ENCODE data around the gene HORMAD2. TPM values are rescaled to one million over a fixed set of nuclear protein-coding genes. Genes with fewer than 3 reads are reported as not detected.

HORMAD2 gene
- total RNA-seq (2021) (0.20 TPM in 1 of 2 replicates, not detected in the other), Bru-seq, nascent RNA (percentile 17 among the genes with signal in this experiment), BruChase-seq, experiment 1, labeled RNA remaining after a 2-hour chase (percentile 19 among the genes with signal in this experiment), BruChase-seq, experiment 2, labeled RNA remaining after a 6-hour chase (percentile 11 among the genes with signal in this experiment)
- long read RNA-seq: 0 reads

GRCh38 chr22:30079952-30080533 lies at the start of gene HORMAD2:
Gene HORMAD2, plus strand, starts transcription at chr22:30080464. Its CDS starts 13,489 bp downstream, at chr22:30093953.
- H3K4me3 ChIP-seq: peak within 1 kb of the TSS; percentile 58

GRCh38 chr22:30031328-30031727 lies 48.9 kb upstream of the HORMAD2 start:
- H3K4me1 ChIP-seq (replicated peaks; ENCODE audit: insufficient read depth): peaks cover 11% of the 10 kb centered on the region
- BruUV-seq (replicated peaks): no TSS peak
- CTCF ChIA-PET: no interaction called here
- no peak overlapping the region for H3K4me2 ChIP-seq
- no peaks in the 10 kb centered on the region for H3K27me3 ChIP-seq (ENCODE audit: insufficient read depth, low read depth)
- no peak overlapping the region for H3K27ac ChIP-seq
- H3K36me3 ChIP-seq (ENCODE audit: low read depth): no peaks in the 10 kb centered on the region
- no peak overlapping the region for H2AFZ ChIP-seq
- intact Hi-C loops (cut with micrococcal nuclease; ENCODE audit: unreplicated experiment): no loop called here
- no peak for TF ChIP-seq EZH2 (IDR thresholded peaks at IDR 0.05; ENCODE audit: low read depth)
- no peak for TF ChIP-seq CTCF (conservative IDR thresholded peaks at IDR 0.05)
- POLR2A ChIA-PET (ENCODE audit: unreplicated experiment): no interaction called here
- no peak for DNase-seq
- no peaks in the 10 kb centered on the region for H3K9me3 ChIP-seq (ENCODE audit: insufficient read depth, low read depth)
- H3K9me2 ChIP-seq (ENCODE audit: insufficient read depth): no peaks in the 10 kb centered on the region
- no peaks in the 10 kb centered on the region for H4K20me1 ChIP-seq (ENCODE audit: insufficient read depth)
- no peaks in the 10 kb centered on the region for H3K79me2 ChIP-seq (ENCODE audit: low read depth)
- no peaks in the 10 kb centered on the region for H3F3A ChIP-seq (ENCODE audit: insufficient read depth, low read depth)
- H3K4me3 ChIP-seq: no peak overlapping the region

More at GRCh38 chr22:30079952-30080533, at the start of gene HORMAD2:
- intact Hi-C loops (cut with micrococcal nuclease; ENCODE audit: unreplicated experiment): loop anchor here (10.0 kb wide), 1 partner anchor 55 kb away; no protein-coding TSS in a partner anchor
- Histone ChIP-seq H2AFZ (peak within 1 kb of the TSS; percentile 86), H3K27me3 (ENCODE audit: insufficient read depth, low read depth) (no peaks in the 10 kb centered on the region), H3K79me2 (ENCODE audit: low read depth) (no peaks in the 10 kb centered on the region), H3K36me3 (ENCODE audit: low read depth) (no peaks in the 10 kb centered on the region), H3K9me2 (ENCODE audit: insufficient read depth) (no peaks in the 10 kb centered on the region), H3K4me1 (replicated peaks; ENCODE audit: insufficient read depth) (no peaks in the 10 kb centered on the region), H3K4me2 (peak within 1 kb of the TSS; percentile 80), H3F3A (ENCODE audit: insufficient read depth, low read depth) (no peaks in the 10 kb centered on the region), H4K20me1 (ENCODE audit: insufficient read depth) (no peaks in the 10 kb centered on the region), H3K27ac (no peak within 1 kb of the TSS), H3K9me3 (ENCODE audit: insufficient read depth, low read depth) (no peaks in the 10 kb centered on the region)
- no TSS peak for BruUV-seq (replicated peaks)
- peak; percentile 70 to 80 for DNase-seq
- ChIA-PET CTCF (no interaction called here), POLR2A (ENCODE audit: unreplicated experiment) (no interaction called here)
- TF ChIP-seq EZH2 (IDR thresholded peaks at IDR 0.05; ENCODE audit: low read depth): no peak
- no peak for TF ChIP-seq CTCF (conservative IDR thresholded peaks at IDR 0.05)

GRCh38 chr22:30031764-30032455 lies 48.4 kb upstream of the HORMAD2 start:
- Histone ChIP-seq H3K27me3 (ENCODE audit: insufficient read depth, low read depth) (no peaks in the 10 kb centered on the region), H3F3A (ENCODE audit: insufficient read depth, low read depth) (no peaks in the 10 kb centered on the region), H3K79me2 (ENCODE audit: low read depth) (no peaks in the 10 kb centered on the region), H2AFZ (no peak overlapping the region), H3K9me3 (ENCODE audit: insufficient read depth, low read depth) (no peaks in the 10 kb centered on the region), H3K27ac (no peak overlapping the region), H3K9me2 (ENCODE audit: insufficient read depth) (no peaks in the 10 kb centered on the region), H3K4me3 (no peak overlapping the region), H3K4me1 (replicated peaks; ENCODE audit: insufficient read depth) (peaks cover 12% of the 10 kb centered on the region), H3K36me3 (ENCODE audit: low read depth) (no peaks in the 10 kb centered on the region), H3K4me2 (no peak overlapping the region), H4K20me1 (ENCODE audit: insufficient read depth) (no peaks in the 10 kb centered on the region)
- intact Hi-C loops (cut with micrococcal nuclease; ENCODE audit: unreplicated experiment): no loop called here
- ChIA-PET POLR2A (ENCODE audit: unreplicated experiment) (no interaction called here), CTCF (no interaction called here)
- DNase-seq: no peak
- BruUV-seq (replicated peaks): no TSS peak
- TF ChIP-seq EZH2 (IDR thresholded peaks at IDR 0.05; ENCODE audit: low read depth) (no peak), CTCF (conservative IDR thresholded peaks at IDR 0.05) (no peak)
